Spleen (tissue), 11 donors: ENCODE measurements around the gene OPRM1. TPM values are rescaled to one million over a fixed set of nuclear protein-coding genes. Genes with fewer than 3 reads are reported as not detected.

Experiments
- DNase-seq: peaks from one replicate; pipeline ENCODE4 v3.0.0-alpha.2; 2020
- H3K27ac ChIP-seq, 8 donors: fragments of 200-600 bp; sonication (generic) in 7 of 8; 1 replicate in 4 of 8; 2 replicates in 4 of 8; pipeline versions ENCODE4 v1.5.0 to v1.8.0; 2016 to 2021; ENCODE audit warnings: inconsistent platforms in 4 of 8, mild to moderate bottlenecking in 4 of 8, moderate library complexity in 1 of 8
- H3K27me3 ChIP-seq, 7 donors: fragments of 200-600 bp; sonication (generic) in 6 of 7; replicated peaks in 1 of 7; 1 replicate in 4 of 7; 2 replicates in 3 of 7; pipeline versions ENCODE4 v1.5.0 to v1.8.0; 2016 to 2021; ENCODE audit warnings: inconsistent platforms in 3 of 7, mild to moderate bottlenecking in 1 of 7
- H3K36me3 ChIP-seq, 6 donors: fragments of 200-600 bp; sonication (generic) in 5 of 6; 1 replicate in 4 of 6; 2 replicates in 2 of 6; pipeline versions ENCODE4 v1.5.0 to v1.8.0; 2016 to 2021; ENCODE audit warnings: inconsistent platforms in 2 of 6
- H3K4me1 ChIP-seq, 6 donors: fragments of 200-600 bp; sonication (generic) in 5 of 6; 1 replicate in 3 of 6; 2 replicates in 3 of 6; pipeline versions ENCODE4 v1.5.0 to v1.8.0; 2016 to 2021; ENCODE audit warnings: inconsistent platforms in 3 of 6
- H3K4me3 ChIP-seq, 8 donors: fragments of 200-600 bp; sonication (generic) in 7 of 8; 1 replicate in 4 of 8; 2 replicates in 4 of 8; pipeline versions ENCODE4 v1.5.0 to v1.8.0; 2016 to 2021; ENCODE audit warnings: inconsistent platforms in 4 of 8, mild to moderate bottlenecking in 4 of 8, moderate library complexity in 2 of 8
- H3K9me3 ChIP-seq, 8 donors: fragments of 200-600 bp; sonication (generic) in 7 of 8; 1 replicate in 4 of 8; 2 replicates in 4 of 8; pipeline versions ENCODE4 v1.5.0 to v1.8.0; 2016 to 2021; ENCODE audit warnings: inconsistent platforms in 4 of 8
- POLR2A ChIP-seq, 3 donors: fragments of 450-650 bp; IDR thresholded peaks; one replicate each; pipeline ENCODE4 v1.5.1; 2017; ENCODE audit warnings: antibody characterized with exemption in 3 of 3, mild to moderate bottlenecking in 1 of 3
- POLR2AphosphoS5 ChIP-seq, 3 donors: sonication (generic); formaldehyde crosslinking; IDR thresholded peaks; one replicate each; pipeline ENCODE4 v1.5.1; 2017; ENCODE audit warnings: antibody characterized with exemption in 3 of 3
- WGBS, 5 donors: extraction: QIAGEN DNeasy Blood & Tissue Kit in 3 of 5; methylation state at CpG; one replicate each; pipeline versions ENCODE4 v1.1.5 to v1.1.7; 2013 to 2018; 5-methylcytosine and 5-hydroxymethylcytosine counted together
- intact Hi-C: fragments of 100-400 bp; cut with DNase I; formaldehyde crosslinking; loops from one replicate; pipeline ENCODE4 v1.15.0; 2023; ENCODE audit warnings: low total_unique reads
- polyA plus RNA-seq, 3 donors: library from polyadenylated mRNA; stranded (reverse); fragments of 200-250 nt; gene quantifications; one replicate each; pipeline ENCODE4 v1.2.1, GENCODE V29; 2013
- total RNA-seq, 7 donors: library from RNA; depleted of rRNA in 3 of 7; stranded (reverse); fragments of >200 nt in 3 of 7; fragmentation: NEBNext Ultra II Directional in 4 of 7; extraction: Animal tissue kit (Norgen Biotek cat#: 25700) in 4 of 7; gene quantifications; one replicate each; pipeline versions ENCODE4 v1.1.0 to v1.2.1, GENCODE V29; 2016 to 2021
- TF ChIP-seq, protein P1 (sequence below), 11 experiments: fragments of 200-600 bp in 7 of 11; fragments of 450-650 bp in 4 of 11; sonication (generic) in 4 of 11; IDR thresholded peaks in 8 of 11; conservative IDR thresholded peaks in 3 of 11; 1 replicate in 7 of 11; 2 replicates in 4 of 11; pipeline versions ENCODE4 v1.4.0 to v1.8.0; 2016 to 2021; ENCODE audit warnings: antibody characterized with exemption in 11 of 11, inconsistent platforms in 4 of 11, mild to moderate bottlenecking in 1 of 11
- donor health status: healthy with polysubstance abuse.
- donor health status: DM: no; HTN: no; CAD: no; lungs with moderate emphysema.
- donor health status: DM: no; HTN: no; CAD: no.
- donor health status: Bipolar disorder and iron deficiency.
- donor health status: healthy.
- donor health status: DM: no; HTN: no; CAD: no.
- donor health status: DM: yes; HTN: yes; CAD: no.

Gene OPRM1
- total and polyA plus RNA-seq, 10 donors, result not detected

DNA sequence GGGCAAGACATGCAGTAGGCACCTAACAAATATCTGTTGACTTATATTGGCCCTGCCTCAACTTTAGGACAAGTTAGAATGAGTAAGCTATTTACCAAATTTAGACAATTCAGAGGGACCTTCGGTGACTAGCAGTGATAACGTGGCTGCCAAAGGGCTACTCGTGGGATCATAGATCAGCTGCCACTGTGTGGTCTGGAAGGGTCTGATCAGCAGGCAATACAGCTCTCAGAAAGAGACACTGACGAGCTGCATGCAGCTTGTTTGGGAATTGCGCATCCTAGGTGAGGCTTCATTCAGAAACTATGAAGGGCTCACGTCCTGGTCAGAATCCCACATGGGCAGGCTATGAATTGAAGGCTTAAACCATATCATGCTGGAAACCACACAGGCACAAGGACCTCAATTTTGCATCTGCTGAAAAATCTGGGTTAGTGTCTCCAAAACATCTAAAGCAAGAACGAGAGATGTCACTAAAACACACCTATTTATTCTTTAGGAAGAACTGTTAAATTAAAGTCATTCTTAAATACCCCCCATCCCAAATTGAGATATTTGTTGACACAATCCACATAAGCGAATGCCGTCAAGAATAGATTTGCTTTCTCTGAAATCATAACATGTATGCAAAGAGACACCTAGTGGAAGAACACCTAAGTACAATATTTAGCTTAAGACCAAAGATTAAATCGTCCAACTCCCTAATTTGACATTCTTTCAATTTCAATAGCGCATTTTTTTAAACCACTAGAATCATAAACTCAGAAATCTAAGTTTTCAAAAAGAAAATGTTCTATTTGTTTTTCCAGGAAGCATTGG is 238.0 kb downstream of the OPRM1 start:
- 36 to 49% (median 40%) methylated on average over 11 of the region's 11 CpGs for WGBS, 5 donors
- DNase-seq, result no peak
- Histone ChIP-seq H3K9me3 (no peaks in the 10 kb centered on the region), H3K4me3 (peak overlapping the region in 2 of 8 donors; percentile 10 to 48), H3K27me3 (no peaks in the 10 kb centered on the region), H3K36me3 (no peaks in the 10 kb centered on the region), H3K27ac (peak overlapping the region in 1 of 8 donors; percentile 11), H3K4me1 (peaks cover 0 to 21% (median 14%) of the 10 kb centered on the region in 6 donors)
- intact Hi-C loops, result loop anchor here (5.0 kb wide), 1 partner anchor 120 kb away; no protein-coding TSS in a partner anchor
- TF ChIP-seq POLR2A (IDR thresholded peaks at IDR 0.05) (no peak), POLR2AphosphoS5 (IDR thresholded peaks at IDR 0.05) (no peak)
- TF ChIP-seq, protein P1, sequence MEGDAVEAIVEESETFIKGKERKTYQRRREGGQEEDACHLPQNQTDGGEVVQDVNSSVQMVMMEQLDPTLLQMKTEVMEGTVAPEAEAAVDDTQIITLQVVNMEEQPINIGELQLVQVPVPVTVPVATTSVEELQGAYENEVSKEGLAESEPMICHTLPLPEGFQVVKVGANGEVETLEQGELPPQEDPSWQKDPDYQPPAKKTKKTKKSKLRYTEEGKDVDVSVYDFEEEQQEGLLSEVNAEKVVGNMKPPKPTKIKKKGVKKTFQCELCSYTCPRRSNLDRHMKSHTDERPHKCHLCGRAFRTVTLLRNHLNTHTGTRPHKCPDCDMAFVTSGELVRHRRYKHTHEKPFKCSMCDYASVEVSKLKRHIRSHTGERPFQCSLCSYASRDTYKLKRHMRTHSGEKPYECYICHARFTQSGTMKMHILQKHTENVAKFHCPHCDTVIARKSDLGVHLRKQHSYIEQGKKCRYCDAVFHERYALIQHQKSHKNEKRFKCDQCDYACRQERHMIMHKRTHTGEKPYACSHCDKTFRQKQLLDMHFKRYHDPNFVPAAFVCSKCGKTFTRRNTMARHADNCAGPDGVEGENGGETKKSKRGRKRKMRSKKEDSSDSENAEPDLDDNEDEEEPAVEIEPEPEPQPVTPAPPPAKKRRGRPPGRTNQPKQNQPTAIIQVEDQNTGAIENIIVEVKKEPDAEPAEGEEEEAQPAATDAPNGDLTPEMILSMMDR (IDR thresholded peaks at IDR 0.05 in 8 of 11, conservative IDR thresholded peaks at IDR 0.05 in 3 of 11), result peak; percentile 24 to 78 (median 61)

DNA sequence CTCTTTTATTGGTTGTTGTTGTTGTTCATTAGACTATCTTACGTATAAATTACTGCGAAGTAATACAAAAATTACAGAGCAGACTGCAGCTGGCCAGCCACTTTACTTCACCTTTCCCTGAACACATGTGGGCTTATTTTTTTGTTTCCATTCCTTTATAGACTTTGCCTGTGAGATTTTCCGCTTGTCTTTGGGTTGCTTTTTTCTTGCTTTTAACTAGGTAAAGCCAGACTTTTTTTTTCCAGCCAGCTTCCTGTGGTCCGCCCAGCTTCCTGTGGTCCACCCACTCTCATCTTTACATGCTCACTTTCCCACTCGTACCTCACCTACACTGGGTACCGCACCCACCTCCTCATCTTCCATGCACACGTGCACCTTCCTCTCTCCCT is 238.6 kb downstream of the OPRM1 start:
- H3K4me1 ChIP-seq, result peaks cover 0 to 21% (median 14%) of the 10 kb centered on the region in 6 donors
- peak overlapping the region in 2 of 8 donors; percentile 10 to 48 for H3K4me3 ChIP-seq
- no peaks in the 10 kb centered on the region for H3K36me3 ChIP-seq
- H3K9me3 ChIP-seq, result no peaks in the 10 kb centered on the region
- intact Hi-C loops, result loop anchor here (5.0 kb wide), 1 partner anchor 120 kb away; no protein-coding TSS in a partner anchor
- TF ChIP-seq POLR2A (IDR thresholded peaks at IDR 0.05) (no peak), POLR2AphosphoS5 (IDR thresholded peaks at IDR 0.05) (no peak)
- TF ChIP-seq, protein P1 (IDR thresholded peaks at IDR 0.05 in 8 of 11, conservative IDR thresholded peaks at IDR 0.05 in 3 of 11), result peak in 1 of 11 experiments; percentile 11
- no peak for DNase-seq
- 31 to 42% (median 32%) methylated on average over 7 of the region's 7 CpGs for WGBS, 5 donors
- H3K27me3 ChIP-seq, result no peaks in the 10 kb centered on the region
- peak overlapping the region in 1 of 8 donors; percentile 11 for H3K27ac ChIP-seq

DNA sequence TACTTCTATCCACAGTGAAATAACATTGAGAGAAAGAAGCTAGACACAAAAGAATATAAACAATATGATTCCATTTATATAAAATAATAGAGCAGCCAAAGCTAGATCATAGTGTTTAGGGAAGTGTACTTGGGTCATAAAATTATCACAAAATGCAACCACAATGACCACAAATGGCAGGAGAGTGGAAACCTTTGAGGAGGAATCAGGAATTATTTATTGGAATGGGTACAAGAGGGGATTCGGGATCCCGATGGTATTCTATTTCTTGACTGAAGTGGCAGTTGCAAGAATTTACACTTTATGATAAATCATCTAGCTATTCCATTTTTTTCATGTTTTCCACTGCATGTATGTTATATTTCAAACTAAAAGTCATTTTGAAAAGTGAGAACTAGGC is 241.5 kb downstream of the OPRM1 start:
- Histone ChIP-seq H3K9me3 (peaks cover 0 to 7% (median 2%) of the 10 kb centered on the region in 8 donors), H3K27me3 (no peaks in the 10 kb centered on the region), H3K4me1 (peaks cover 0 to 23% (median 14%) of the 10 kb centered on the region in 6 donors), H3K27ac (no peak overlapping the region), H3K4me3 (no peak overlapping the region), H3K36me3 (no peaks in the 10 kb centered on the region)
- intact Hi-C loops, result no loop called here
- TF ChIP-seq, protein P1 (IDR thresholded peaks at IDR 0.05 in 8 of 11, conservative IDR thresholded peaks at IDR 0.05 in 3 of 11), result no peak
- TF ChIP-seq POLR2AphosphoS5 (IDR thresholded peaks at IDR 0.05) (no peak), POLR2A (IDR thresholded peaks at IDR 0.05) (no peak)
- WGBS, 5 donors, result 39 to 69% (median 63%) methylated on average over 2 of the region's 2 CpGs
- DNase-seq, result no peak

DNA sequence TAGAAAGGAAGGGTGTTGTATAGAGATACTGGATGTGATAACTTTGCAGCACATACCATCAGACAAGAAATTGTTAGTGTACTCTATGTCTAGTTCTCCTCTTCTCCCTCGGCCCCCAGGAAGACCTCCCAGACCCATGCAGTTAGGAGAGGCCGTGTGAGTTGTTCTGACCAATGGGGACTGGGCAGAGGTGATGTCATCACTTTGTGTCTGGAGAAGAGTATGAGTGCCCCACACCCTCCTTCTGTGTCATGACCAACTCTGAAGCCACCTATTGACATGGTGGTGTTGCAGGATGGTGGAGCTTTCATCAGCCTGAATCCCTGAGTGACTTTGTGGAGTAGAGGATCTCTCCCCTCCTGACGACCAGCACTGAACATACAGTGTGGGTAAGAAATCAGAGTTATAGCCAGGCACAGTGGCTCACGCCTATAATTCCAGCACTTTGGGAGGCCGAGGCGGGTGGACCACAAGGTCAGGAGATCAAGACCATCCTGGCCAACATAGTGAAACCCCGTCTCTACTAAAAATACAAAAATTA is 245.3 kb downstream of the OPRM1 start:
- no peak overlapping the region for H3K27ac ChIP-seq
- H3K4me3 ChIP-seq, result no peak overlapping the region
- 88 to 98% (median 94%) methylated on average over 7 of the region's 7 CpGs for WGBS, 5 donors
- DNase-seq, result no peak
- TF ChIP-seq, protein P1 (IDR thresholded peaks at IDR 0.05 in 8 of 11, conservative IDR thresholded peaks at IDR 0.05 in 3 of 11), result no peak
- TF ChIP-seq POLR2A (IDR thresholded peaks at IDR 0.05) (no peak), POLR2AphosphoS5 (IDR thresholded peaks at IDR 0.05) (no peak)
- H3K36me3 ChIP-seq, result peaks cover 0 to 5% (median 0%) of the 10 kb centered on the region in 6 donors
- peaks cover 0 to 7% (median 2%) of the 10 kb centered on the region in 8 donors for H3K9me3 ChIP-seq
- peaks cover 0 to 8% (median 0%) of the 10 kb centered on the region in 6 donors for H3K4me1 ChIP-seq
- no peaks in the 10 kb centered on the region for H3K27me3 ChIP-seq
- intact Hi-C loops, result no loop called here
